ENCODE data around the gene MISP.

MISP gene

DNA sequence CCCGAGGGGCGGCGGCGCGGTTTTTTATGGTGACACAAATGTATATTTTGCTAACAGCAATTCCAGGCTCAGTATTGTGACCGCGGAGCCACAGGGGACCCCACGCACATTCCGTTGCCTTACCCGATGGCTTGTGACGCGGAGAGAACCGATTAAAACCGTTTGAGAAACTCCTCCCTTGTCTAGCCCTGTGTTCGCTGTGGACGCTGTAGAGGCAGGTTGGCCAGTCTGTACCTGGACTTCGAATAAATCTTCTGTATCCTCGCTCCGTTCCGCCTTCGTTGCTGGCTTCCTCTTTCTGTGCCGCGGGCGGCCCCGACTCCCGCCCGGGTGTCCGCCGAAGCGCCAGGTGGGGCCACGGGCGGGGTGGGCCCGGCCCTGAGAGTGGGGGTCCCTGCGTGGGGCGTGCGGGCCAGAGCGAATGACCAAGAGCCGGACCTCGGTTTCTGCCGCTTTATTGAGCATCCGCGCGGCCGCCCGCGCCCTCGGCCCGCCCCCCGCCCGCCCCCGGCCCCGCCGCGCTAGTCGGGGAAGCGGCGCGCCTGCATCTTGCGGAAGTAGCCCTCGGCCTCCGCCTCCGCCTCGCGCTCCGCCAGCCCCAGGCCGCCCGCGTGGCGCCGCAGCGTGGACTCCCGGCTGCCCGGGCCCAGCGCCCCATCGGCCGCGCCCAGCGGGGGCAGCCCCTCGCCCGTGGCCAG is 61.3 kb downstream of the MISP start:
- no peak for DNase-seq

DNA sequence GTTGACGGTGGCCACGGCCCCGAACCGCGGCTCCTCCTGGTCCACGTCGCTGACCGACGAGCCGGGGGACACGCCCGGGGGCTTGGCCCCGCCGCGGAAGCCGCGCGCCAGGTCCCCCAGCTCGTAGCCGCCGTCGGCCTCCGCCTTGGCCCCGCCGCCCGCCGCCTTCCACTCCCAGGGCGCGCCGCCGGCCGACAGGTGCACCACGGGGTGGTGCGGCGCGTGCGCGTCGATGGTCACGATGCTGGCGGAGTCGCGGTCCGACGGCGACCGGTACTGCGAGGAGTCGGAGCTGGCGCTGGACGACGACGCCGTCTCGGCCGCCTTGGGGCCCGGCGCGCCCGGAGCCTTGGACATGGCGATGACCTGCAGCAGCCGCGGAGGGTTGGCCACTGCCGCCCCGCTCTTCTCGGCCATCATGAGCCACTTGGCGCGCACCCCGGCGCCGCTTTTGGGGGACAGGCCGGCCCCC is 61.9 kb downstream of the MISP start:
- DNase-seq = no peak

DNA sequence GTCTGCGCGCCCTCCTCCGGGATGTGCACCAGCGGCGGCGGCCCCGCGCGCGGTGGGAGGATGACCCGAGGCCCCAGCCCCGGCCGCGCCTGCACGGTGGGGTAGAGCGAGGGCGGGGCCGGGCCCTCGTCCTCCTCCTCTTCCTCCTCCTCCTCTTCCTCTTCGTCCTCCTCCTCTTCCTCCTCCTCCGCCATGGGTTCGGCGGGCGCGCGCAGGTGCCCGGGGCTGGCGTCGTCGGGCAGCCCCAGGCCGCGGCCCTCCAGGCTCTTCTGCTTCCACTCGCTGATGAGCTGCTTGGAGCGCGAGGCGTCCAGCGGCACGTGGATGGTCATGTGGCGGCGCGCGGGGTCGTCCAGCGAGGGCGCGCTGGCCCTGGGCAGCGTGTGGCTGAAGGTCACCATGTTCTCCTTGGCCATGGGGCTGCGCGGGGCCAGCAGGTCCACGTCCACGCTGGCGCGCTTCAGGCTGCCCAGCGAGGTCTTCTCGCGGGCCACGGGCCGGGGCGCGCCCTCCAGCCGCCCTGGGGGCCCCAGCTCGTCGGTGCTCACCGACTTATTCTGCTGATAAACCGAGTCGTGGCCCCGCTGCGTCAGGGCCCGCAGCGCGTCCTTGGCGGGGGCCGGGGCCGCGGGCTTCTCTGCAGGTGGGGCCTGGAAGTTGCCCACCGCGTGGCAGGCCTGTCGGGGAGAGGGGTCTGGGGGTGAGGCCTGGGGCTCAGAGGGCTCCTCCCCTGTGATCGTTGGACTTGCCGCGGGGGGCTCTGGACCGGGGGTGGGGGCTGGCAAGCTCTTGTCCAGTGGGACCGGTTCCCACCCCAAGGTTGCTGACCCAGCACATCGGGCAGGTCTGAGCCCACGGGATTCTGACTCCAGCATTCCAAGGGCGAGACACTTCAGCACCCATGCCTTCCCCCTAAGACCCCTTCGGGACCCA is 62.6 kb downstream of the MISP start:
- no peak for DNase-seq

Data from NCI-H2081 treated with DMSO at 0.1 percent for 48 hours (cell line).